OCI-LY1 (cell line): Measurements from ENCODE around the gene CNOT3.
"Not testable (repeated sequence)": the region's sequence is repeated elsewhere in the genome, so short reads cannot be mapped to it uniquely, and the experiment has no call there.

Experiments used
- EZH2 ChIP-seq: fragments of 200-600 bp; sonication (generic), shearing (Covaris generic); IDR thresholded peaks from 2 replicates; pipeline ENCODE4 v1.8.0; 2017; ENCODE audit warnings: borderline replicate concordance, mixed run types, mild to moderate bottlenecking, antibody characterized with exemption, low read length, moderate library complexity, mixed read lengths
- TF ChIP-seq, protein P1 (sequence below): fragments of 200-600 bp; sonication (generic), shearing (Covaris generic); IDR thresholded peaks from 2 replicates; pipeline ENCODE4 v1.5.1; 2017; ENCODE audit warnings: mild to moderate bottlenecking, antibody characterized with exemption, low read length, moderate library complexity, mixed read lengths

DNA sequence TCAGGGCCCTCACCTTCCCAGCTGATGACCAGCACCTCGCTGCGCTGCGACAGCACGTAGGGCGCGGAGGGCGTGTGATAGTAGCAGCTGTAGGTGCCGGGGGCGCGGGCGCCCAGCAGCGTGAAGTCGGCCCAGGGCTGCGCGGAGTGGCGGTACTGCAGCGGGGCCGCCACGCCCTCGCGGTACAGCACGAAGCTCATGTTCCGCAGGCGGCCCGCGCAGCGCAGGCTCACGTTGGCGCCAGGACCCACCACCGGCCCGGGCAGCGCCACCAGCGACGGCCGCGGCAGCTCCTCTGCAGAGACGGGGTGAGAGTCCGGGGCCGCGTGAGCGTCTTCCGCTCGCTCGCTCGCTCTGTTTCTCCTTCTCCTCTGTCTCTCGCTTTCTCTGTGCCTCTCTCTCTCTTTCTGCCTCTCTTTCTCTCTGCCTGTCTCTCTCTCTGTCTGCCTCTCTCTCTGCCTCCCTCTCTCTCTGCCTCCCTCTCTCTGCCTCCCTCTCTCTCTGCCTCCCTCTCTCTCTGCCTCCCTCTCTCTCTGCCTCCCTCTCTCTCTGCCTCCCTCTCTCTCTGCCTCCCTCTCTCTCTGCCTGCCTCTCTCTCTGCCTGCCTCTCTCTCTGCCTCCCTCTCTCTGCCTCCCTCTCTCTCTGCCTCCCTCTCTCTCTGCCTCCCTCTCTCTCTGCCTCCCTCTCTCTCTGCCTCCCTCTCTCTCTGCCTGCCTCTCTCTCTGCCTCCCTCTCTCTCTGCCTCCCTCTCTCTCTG is 41.5 kb upstream of the CNOT3 start:
- TF ChIP-seq, protein P1, sequence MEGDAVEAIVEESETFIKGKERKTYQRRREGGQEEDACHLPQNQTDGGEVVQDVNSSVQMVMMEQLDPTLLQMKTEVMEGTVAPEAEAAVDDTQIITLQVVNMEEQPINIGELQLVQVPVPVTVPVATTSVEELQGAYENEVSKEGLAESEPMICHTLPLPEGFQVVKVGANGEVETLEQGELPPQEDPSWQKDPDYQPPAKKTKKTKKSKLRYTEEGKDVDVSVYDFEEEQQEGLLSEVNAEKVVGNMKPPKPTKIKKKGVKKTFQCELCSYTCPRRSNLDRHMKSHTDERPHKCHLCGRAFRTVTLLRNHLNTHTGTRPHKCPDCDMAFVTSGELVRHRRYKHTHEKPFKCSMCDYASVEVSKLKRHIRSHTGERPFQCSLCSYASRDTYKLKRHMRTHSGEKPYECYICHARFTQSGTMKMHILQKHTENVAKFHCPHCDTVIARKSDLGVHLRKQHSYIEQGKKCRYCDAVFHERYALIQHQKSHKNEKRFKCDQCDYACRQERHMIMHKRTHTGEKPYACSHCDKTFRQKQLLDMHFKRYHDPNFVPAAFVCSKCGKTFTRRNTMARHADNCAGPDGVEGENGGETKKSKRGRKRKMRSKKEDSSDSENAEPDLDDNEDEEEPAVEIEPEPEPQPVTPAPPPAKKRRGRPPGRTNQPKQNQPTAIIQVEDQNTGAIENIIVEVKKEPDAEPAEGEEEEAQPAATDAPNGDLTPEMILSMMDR, result not testable (repeated sequence)
- TF ChIP-seq EZH2, result not testable (repeated sequence)
